Fibroblast of skin of left biceps (primary cell): ENCODE results near the gene TIMM8A.
"Not testable (repeated sequence)": the region's sequence is repeated elsewhere in the genome, so short reads cannot be mapped to it uniquely, and the experiment has no call there.

Experiments
- DNase-seq, 2 experiments: peaks; one replicate each; pipeline ENCODE4 v3.0.0-alpha.2; 2013; ENCODE audit warnings: low read depth in 2 of 2

The TIMM8A gene

GRCh38 chrX:101359966-101360365 is 11.4 kb upstream of the TIMM8A start:
- no peak for DNase-seq

- no peak for DNase-seq
Observed at GRCh38 chrX:101357166-101357795, 8.7 kb upstream of the TIMM8A start.

- DNase-seq, result no peak
Observed at GRCh38 chrX:101349193-101349562, 636 bp upstream of the TIMM8A start.

- no peak for DNase-seq
Observed at GRCh38 chrX:101347859-101348451, 587 bp downstream of the TIMM8A start.

- DNase-seq, result no peak
Observed at GRCh38 chrX:101337776-101338271, 10.7 kb downstream of the TIMM8A start.

- not testable (repeated sequence) for DNase-seq
Observed at GRCh38 chrX:101334310-101334709, 14.2 kb downstream of the TIMM8A start.

GRCh38 chrX:101326600-101326999 is 21.9 kb downstream of the TIMM8A start:
- DNase-seq, result not testable (repeated sequence)

- no peak for DNase-seq
Observed at GRCh38 chrX:101303790-101304189, 44.8 kb downstream of the TIMM8A start.
